Stomach (tissue), 4 donors: ENCODE results near the gene ENC1.

Source experiments
- CTCF ChIP-seq, 7 experiments: fragments of 450-650 bp in 4 of 7; fragments of 200-600 bp in 3 of 7; sonication (generic) in 3 of 7; IDR thresholded peaks; one replicate each; pipeline ENCODE4 v1.5.1; 2016 to 2019; ENCODE audit warnings: antibody characterized with exemption in 7 of 7, control low read depth in 2 of 7, mild to moderate bottlenecking in 1 of 7
- POLR2A ChIP-seq, 4 donors: fragments of 450-650 bp; IDR thresholded peaks; one replicate each; pipeline ENCODE4 v1.6.1; 2016; ENCODE audit warnings: antibody characterized with exemption in 4 of 4, control low read depth in 2 of 4, mild to moderate bottlenecking in 1 of 4, moderate library complexity in 1 of 4
- POLR2AphosphoS5 ChIP-seq, 3 donors: sonication (generic); formaldehyde crosslinking; IDR thresholded peaks; one replicate each; pipeline ENCODE4 v1.6.1; 2016; ENCODE audit warnings: antibody characterized with exemption in 3 of 3

GRCh38 chr5:74582853-74583252 is 57.7 kb downstream of the ENC1 start:
- TF ChIP-seq CTCF (IDR thresholded peaks at IDR 0.05): no peak
- no peak for TF ChIP-seq POLR2A (IDR thresholded peaks at IDR 0.05)
- TF ChIP-seq POLR2AphosphoS5 (IDR thresholded peaks at IDR 0.05): no peak
